MV-4-11 (cell line): ENCODE measurements around the gene ARL5B.
"Not testable (repeated sequence)": the region's sequence is repeated elsewhere in the genome, so short reads cannot be mapped to it uniquely, and the experiment has no call there.

ENCODE experiments used
- DNase-seq: peaks from one replicate; lab custom pipeline; 2025; lab: John Stamatoyannopoulos, UW

Gene ARL5B, protein sequence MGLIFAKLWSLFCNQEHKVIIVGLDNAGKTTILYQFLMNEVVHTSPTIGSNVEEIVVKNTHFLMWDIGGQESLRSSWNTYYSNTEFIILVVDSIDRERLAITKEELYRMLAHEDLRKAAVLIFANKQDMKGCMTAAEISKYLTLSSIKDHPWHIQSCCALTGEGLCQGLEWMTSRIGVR

GRCh38 chr10:18659125-18659818 lies at the start of gene ARL5B:
ARL5B (plus strand) TSS chr10:18659431; CDS start chr10:18659638, 207 bp downstream.
- DNase-seq: peak; percentile 93

DNA sequence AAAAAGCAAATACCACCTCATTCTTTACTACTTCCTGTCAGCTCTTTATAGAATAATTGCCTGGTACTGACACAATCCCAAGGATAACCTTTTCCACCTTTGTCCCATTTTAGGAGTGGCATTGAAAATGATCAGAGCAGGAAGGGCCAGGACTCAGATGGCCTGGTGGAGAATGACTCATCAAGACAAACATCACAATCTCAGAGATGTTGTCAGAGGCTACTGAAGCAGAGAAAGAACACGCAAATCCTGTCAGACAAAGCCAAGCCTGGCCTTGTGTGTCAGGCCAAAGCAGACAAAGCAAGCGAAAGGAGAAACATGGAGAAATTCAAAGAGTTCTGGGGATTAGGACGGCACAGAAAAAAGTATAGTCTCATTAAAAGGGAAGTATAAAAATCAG lies 48.7 kb upstream of the ARL5B start:
- DNase-seq: no peak

DNA sequence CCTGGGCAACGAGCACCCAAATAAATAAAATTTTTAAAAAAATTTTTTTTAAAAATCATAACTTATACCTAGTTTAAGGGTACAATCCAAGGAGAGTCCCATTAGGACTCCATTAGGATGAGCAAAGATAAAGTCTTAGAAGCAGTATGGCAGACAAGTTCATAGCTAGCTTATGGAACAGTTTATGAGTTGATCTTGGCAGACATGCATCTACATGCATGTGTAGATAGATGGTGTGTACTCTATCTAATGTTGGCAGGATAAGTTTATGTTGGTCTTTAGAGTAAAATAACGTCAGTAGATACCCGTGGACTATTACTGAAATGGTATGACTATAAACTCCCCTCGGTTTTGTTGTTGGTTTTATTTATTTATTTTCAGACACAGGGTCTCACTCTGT lies 48.1 kb upstream of the ARL5B start:
- DNase-seq: no peak

- DNase-seq: no peak
These were observed 43.6 kb upstream of the ARL5B start for GRCh38 chr10:18615618-18616017.

GRCh38 chr10:18616337-18616736 lies 42.9 kb upstream of the ARL5B start:
- DNase-seq: no peak

DNA sequence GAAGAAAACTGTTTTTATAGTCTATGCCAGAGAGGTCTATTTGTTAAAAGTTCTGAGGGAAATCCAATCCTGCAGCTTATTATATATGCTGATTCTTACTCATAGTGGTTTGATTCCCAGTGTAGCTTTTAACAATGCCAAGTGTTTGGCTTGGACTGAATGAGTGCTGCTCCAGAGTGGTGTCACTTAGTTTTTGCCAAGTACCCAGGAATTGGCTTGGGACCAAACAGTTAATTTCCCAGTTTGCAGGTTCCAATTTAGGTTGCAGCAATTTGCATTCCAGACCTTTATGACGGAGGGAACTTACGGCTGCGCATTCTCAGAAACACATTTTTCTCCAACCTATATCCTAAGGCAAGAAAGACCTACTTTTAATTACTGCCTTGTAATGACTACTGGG lies 40.2 kb upstream of the ARL5B start:
- no peak for DNase-seq

DNA sequence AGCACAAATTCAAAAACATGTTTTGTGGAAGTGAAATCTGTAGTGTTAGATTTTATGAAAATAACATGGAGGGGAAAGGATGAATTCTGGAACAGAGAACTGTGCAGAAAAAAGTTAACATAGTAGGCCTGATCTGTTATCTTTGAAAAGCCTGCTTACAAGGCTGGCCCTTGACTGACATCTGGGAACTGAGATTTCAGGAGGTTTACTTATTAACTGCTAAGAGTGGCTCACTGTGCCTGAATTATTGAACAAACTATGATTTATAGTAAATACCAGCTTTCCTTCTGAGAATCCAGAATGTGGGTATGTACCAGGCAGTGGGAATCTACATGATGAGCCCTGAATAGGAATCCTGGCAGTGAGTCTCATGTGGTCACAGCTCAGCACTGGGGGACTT lies 38.4 kb upstream of the ARL5B start:
- DNase-seq: no peak

DNA sequence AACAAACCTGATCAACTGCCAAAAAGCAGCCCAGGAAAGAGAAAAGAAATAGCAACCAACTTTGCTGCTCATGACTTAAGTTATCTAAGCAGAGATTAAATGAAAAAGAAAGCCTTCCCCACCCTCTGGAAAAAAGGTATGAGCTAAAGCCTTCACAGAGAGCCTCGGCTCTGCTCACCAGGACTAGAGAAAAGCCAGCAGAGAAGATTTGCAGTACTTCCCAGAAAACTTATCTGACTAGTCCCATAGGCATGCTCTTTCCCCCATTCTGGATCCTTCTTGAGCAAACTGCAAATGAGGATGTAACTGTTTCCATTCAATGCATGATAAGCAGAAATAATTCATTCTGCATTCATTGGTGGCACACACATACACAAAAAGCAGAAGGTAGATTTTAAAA lies 35.6 kb upstream of the ARL5B start:
- not testable (repeated sequence) for DNase-seq

DNA sequence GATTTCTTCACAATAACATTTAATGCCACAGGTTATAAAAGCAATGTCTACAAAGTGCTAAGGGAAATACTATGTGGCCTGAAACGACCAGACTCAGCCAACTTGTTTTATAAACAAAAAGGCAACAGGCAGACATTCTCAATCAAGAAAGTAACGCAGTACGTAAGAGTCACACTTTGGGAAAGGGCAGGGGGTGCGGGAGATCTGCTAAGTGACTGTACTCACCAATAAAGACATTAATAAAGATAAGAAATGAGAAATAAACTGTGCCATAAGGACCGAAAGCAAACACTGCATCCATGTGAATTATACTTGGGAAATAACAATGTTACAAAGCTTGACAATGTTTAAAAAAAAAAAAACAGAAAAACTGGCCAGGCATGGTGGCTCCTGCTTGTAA lies 33.3 kb upstream of the ARL5B start:
- no peak for DNase-seq

GRCh38 chr10:18627452-18628018 lies 31.7 kb upstream of the ARL5B start:
- peak; percentile 25 for DNase-seq

GRCh38 chr10:18632500-18632899 lies 26.7 kb upstream of the ARL5B start:
- DNase-seq: not testable (repeated sequence)

- no peak for DNase-seq
These were observed 23.2 kb upstream of the ARL5B start for GRCh38 chr10:18635995-18636394.

- not testable (repeated sequence) for DNase-seq
These were observed 21.8 kb upstream of the ARL5B start for GRCh38 chr10:18637400-18637799.

GRCh38 chr10:18639719-18640118 lies 19.5 kb upstream of the ARL5B start:
- DNase-seq: not testable (repeated sequence)

DNA sequence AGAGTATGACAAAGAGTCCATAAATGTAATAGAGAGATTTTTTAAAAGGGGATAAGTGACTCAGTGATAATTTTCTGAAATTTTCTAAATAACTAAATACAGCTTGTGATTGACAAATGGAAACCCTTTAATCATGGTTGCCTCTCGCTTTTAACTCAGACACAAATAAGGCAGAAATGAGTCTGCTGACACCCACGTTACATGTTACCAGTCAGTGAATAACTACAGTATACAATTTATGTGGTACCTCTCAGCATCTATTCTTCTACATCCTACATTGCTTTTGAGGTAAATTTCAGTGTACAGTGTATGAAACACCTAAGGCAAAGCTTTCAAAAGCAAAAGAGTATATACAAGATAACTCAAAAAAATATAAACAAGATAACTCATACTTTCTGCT lies 12.1 kb upstream of the ARL5B start:
- DNase-seq: no peak

DNA sequence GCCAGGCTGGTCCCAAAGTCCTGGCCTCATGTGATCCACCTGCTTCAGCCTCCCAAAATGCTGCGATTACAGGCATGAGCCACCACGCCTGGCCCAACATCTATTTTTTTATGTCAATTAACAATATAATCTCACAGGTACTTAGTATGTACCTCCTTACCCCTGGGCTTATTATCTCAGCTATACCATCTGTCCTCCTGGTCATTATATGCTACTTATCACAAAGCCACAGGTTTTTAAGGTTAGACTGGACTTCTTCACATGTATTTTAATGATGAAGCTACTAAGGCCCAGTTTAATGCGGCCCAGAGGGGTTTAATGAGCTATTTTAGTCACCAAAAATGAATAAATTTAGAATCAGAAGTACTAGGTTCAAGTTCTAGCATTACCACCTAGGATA lies 11.3 kb upstream of the ARL5B start:
- DNase-seq: no peak

- no peak for DNase-seq
These were observed 9.8 kb upstream of the ARL5B start for GRCh38 chr10:18649364-18649959.

DNA sequence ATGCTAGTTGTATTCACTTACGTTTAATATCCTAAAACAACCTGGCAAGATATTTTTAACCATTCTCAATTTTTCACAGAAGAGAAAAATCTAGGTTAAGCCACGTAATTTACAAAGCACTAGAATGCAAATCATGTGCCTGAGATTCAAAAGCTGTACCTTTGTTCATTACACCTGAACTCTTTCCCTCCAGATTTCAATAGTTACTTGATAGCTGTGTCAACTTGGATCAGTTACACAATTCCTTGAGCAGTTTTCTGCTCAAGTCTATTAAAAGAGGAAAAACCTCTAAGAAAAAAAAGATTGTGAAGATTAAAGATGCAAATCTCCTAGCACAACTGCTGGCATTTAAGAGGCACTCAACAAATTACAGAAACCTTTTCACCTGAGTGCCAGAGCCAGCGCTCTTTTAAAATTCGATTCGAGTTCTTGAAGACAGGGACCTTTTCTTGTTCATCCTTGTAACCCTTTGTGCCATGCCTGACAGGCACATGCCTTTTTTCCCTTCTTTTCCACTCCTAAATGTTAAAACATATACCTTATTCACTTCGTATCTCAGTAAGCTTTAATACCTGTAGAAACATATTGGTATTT lies 8.7 kb upstream of the ARL5B start:
- no peak for DNase-seq

DNA sequence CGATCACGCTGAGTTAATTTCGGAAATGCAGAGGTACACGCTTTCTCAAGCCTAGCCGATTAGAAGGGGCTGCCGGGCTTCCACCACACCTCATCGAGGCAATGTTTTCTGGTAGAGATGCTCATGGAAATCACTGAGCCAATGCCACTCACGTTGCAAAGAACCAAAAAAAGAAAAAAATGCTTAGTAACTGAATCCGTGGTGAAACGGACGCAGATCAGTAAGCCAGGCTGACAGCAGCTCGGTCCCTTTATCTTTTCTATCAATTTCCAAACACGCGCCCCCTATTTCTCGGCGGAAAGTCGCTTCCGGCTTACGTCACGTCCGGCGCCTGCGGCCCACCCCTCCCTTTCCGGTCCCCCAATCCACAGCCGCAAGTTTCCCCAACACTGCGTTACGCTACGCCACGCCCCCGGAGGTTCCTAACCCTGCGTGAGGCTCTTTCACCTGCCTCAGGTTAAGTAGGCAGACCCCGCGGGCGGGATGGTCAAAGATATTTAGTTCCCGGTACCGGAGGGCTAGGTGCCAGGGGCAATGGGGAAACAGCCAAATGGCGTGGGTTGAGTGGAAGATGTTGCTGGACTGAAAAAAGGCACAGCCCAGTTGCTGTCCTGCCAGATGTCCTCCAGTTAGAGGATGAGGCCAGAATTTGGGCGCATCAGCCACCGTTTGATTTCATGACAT lies 7.8 kb upstream of the ARL5B start, which contains the start of gene NSUN6:
TSS of gene NSUN6 (minus strand) at position 264 of the 684 bp plus-strand sequence. CDS start 384 bp downstream, outside the sequence.
- peak; percentile 82 for DNase-seq

GRCh38 chr10:18653112-18653511 lies 6.1 kb upstream of the ARL5B start:
- no peak for DNase-seq

- DNase-seq: no peak
These were observed 2.5 kb upstream of the ARL5B start for GRCh38 chr10:18656724-18657123.
